ENCODE results near the gene BIRC2. TPM values are rescaled to one million over a fixed set of nuclear protein-coding genes. Genes with fewer than 3 reads are reported as not detected.

BIRC2 gene
- total RNA-seq, 4 donors from 2014 or later: 43.9 to 152 (median 72.9) TPM

DNA sequence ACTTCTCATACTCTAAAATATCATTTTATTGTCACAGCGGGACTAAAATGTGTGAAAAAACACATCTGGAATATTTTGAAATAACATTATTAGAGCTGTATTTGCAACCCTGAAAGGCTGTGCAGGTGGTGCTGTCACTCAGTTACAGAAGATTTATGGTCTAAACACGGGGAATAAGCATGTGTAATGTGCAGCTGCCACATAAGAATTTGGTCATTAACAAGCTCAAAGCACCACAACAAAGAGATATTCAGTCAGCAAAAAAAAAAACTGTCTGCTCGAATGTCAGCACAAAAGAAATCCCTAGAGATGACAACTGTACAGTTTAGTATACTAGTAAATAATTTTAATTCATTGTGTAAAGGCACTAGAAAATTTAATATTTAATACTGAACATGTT, 74.2 kb downstream of the BIRC2 start:
- no peaks in the 10 kb centered on the region for H3K27me3 ChIP-seq
- DNase-seq: no peak
- 70 to 75% methylated on average over 3 of the region's 3 CpGs for WGBS, 2 donors
- H3K9me3 ChIP-seq: no peaks in the 10 kb centered on the region
- H3K27ac ChIP-seq: no peak overlapping the region
- intact Hi-C loops (cut with DNase I): no loop called here
- H3K4me3 ChIP-seq (replicated peaks in 1 of 3): no peak overlapping the region
- TF ChIP-seq POLR2A (IDR thresholded peaks at IDR 0.05): no peak
- TF ChIP-seq, protein P1, sequence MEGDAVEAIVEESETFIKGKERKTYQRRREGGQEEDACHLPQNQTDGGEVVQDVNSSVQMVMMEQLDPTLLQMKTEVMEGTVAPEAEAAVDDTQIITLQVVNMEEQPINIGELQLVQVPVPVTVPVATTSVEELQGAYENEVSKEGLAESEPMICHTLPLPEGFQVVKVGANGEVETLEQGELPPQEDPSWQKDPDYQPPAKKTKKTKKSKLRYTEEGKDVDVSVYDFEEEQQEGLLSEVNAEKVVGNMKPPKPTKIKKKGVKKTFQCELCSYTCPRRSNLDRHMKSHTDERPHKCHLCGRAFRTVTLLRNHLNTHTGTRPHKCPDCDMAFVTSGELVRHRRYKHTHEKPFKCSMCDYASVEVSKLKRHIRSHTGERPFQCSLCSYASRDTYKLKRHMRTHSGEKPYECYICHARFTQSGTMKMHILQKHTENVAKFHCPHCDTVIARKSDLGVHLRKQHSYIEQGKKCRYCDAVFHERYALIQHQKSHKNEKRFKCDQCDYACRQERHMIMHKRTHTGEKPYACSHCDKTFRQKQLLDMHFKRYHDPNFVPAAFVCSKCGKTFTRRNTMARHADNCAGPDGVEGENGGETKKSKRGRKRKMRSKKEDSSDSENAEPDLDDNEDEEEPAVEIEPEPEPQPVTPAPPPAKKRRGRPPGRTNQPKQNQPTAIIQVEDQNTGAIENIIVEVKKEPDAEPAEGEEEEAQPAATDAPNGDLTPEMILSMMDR (IDR thresholded peaks at IDR 0.05): no peak
- peaks cover 16 to 22% of the 10 kb centered on the region in 2 donors for H3K4me1 ChIP-seq
- H3K36me3 ChIP-seq: no peaks in the 10 kb centered on the region

DNA sequence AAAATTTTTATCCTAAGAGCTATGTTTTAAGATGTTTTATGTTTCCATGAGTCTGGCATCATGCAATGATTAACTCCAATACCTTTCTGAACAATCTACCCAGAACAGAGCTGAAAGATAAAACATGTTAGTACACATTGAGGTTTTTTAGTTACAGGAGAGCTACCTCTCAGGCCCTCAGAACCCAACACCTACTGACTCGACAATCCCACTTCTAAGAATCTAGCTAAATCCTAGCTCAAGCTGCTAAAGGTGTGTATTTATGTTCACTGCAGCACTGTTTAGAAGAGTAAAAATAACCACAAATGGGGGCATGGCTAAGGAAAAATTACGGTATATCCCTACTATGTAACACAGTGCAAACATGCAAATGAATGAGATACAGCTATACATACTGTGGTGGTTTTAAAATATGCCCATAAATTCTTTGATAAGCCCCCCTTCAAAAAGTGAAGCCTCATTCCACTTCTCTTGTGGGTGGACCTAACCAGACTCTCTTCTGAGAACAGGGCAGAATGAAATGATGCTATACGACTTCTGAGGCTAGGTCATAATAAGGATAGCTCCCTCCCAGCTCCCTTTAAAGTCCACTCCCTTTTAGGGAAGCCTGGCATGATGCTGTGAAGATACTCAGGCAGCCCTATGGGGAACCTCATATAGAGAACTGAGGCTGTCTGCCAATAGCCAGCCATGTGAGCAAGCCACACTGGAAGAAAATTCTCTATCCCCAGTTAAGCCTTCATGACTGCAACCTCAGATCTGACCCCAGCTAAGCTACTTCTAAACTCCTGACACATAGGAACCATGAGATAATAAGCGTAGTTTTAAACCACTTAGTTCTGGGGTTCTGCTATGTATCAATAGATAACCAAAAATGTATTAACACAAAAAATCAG, 76.1 kb downstream of the BIRC2 start:
- H3K4me3 ChIP-seq (replicated peaks in 1 of 3): no peak overlapping the region
- H3K27ac ChIP-seq: no peak overlapping the region
- DNase-seq: no peak
- H3K9me3 ChIP-seq: no peaks in the 10 kb centered on the region
- H3K4me1 ChIP-seq: peaks cover 24 to 29% of the 10 kb centered on the region in 2 donors
- 83 to 90% methylated on average over 4 of the region's 4 CpGs for WGBS, 2 donors
- TF ChIP-seq POLR2A (IDR thresholded peaks at IDR 0.05): no peak
- no peaks in the 10 kb centered on the region for H3K36me3 ChIP-seq
- intact Hi-C loops (cut with DNase I): no loop called here
- no peaks in the 10 kb centered on the region for H3K27me3 ChIP-seq

DNA sequence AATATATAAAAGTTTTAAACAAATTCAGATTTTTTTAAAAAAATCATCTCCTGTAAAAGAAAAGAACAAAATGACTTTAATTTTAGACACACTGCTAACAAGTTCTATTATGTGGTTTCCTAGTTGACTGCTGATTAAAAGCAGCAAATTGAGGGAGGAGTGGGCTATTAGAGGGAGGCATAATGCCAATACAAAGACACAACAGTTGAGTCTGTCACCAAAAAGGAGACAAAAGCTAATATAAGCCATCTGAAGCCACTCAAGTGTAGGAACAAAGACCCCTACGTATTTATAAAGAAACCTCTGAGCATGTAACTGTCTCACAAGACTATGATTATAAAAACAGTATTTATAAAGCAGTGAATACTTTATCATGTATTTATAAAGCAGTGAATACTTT, 76.9 kb downstream of the BIRC2 start:
- Histone ChIP-seq H3K9me3 (no peaks in the 10 kb centered on the region), H3K27me3 (no peaks in the 10 kb centered on the region), H3K27ac (no peak overlapping the region), H3K36me3 (no peaks in the 10 kb centered on the region), H3K4me3 (replicated peaks in 1 of 3) (no peak overlapping the region), H3K4me1 (peaks cover 27 to 33% of the 10 kb centered on the region in 2 donors)
- intact Hi-C loops (cut with DNase I): no loop called here
- no peak for DNase-seq
- TF ChIP-seq, protein P1 (IDR thresholded peaks at IDR 0.05): no peak
- no peak for TF ChIP-seq POLR2A (IDR thresholded peaks at IDR 0.05)
- WGBS, 2 donors: 90% methylated on average over 1 of the region's 1 CpG

DNA sequence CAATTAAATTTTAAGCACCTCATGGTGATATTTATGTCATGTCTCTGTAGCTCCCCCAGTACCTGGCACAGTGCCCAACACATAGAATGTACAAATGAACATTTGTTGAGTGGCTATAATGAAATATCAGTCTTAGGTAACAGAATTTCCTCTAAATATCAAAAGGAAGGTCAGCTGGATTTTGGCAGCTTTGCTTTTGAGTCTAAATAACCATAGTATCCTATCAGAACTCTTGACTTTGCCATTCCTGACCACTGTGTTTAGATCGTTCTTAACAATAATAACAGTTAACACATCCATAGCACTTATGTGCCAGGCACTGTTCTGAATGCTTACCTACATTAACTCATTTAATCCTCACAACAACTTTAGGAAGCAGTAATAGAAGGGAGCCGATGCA, 79.0 kb downstream of the BIRC2 start:
- 33 to 69% methylated on average over 2 of the region's 2 CpGs for WGBS, 2 donors
- Histone ChIP-seq H3K4me3 (replicated peaks in 1 of 3) (no peak overlapping the region), H3K9me3 (no peaks in the 10 kb centered on the region), H3K27ac (peak overlapping the region in 2 of 3 donors; percentile 5 to 33), H3K27me3 (no peaks in the 10 kb centered on the region), H3K4me1 (peaks cover 46 to 47% of the 10 kb centered on the region in 2 donors), H3K36me3 (no peaks in the 10 kb centered on the region)
- intact Hi-C loops (cut with DNase I): no loop called here
- no peak for DNase-seq
- TF ChIP-seq, protein P1 (IDR thresholded peaks at IDR 0.05): no peak
- TF ChIP-seq POLR2A (IDR thresholded peaks at IDR 0.05): no peak

DNA sequence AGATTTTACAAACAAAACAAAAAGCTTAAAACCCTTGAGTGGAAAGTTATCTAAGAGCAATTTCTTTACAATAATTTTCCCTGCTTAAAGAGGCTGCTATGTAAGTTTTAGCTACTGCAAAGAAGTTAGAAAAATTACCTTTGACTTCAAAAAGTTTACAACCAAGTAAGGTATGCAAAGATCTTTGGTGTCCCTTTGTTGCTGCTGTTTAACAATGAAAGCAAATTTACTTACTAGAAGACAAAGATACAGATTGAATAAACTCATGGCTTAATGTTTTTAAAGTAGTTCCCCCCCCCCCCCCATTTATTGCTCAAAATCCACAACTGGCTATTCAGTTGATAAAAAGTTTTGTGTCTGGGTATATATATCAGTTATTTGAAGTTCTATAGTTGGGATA, 79.6 kb downstream of the BIRC2 start:
- Histone ChIP-seq H3K9me3 (no peaks in the 10 kb centered on the region), H3K27ac (peak overlapping the region in 1 of 3 donors; percentile 5), H3K4me1 (peaks cover 45 to 47% of the 10 kb centered on the region in 2 donors), H3K36me3 (no peaks in the 10 kb centered on the region), H3K4me3 (replicated peaks in 1 of 3) (no peak overlapping the region), H3K27me3 (no peaks in the 10 kb centered on the region)
- intact Hi-C loops (cut with DNase I): no loop called here
- TF ChIP-seq POLR2A (IDR thresholded peaks at IDR 0.05): no peak
- TF ChIP-seq, protein P1 (IDR thresholded peaks at IDR 0.05): no peak
- DNase-seq: no peak
